GM18502 (cell line): ENCODE results near the gene ITCH.
A peak's percentile ranks its signal among the peaks of the same experiment; 100 is the strongest.
"Not testable (repeated sequence)": the region's sequence is repeated elsewhere in the genome, so short reads cannot be mapped to it uniquely, and the experiment has no call there.

Experiments used
- ATAC-seq: cut with Tn5 transposase; IDR thresholded peaks from one replicate; pipeline ENCODE4 v1.9.1; 2021; ENCODE audit warnings: mild to moderate bottlenecking; ENCODE audit not compliant: unreplicated experiment, poor library complexity

ITCH gene

GRCh38 chr20:34375977-34376430, 12.9 kb downstream of the ITCH start:
- no peak for ATAC-seq

DNA sequence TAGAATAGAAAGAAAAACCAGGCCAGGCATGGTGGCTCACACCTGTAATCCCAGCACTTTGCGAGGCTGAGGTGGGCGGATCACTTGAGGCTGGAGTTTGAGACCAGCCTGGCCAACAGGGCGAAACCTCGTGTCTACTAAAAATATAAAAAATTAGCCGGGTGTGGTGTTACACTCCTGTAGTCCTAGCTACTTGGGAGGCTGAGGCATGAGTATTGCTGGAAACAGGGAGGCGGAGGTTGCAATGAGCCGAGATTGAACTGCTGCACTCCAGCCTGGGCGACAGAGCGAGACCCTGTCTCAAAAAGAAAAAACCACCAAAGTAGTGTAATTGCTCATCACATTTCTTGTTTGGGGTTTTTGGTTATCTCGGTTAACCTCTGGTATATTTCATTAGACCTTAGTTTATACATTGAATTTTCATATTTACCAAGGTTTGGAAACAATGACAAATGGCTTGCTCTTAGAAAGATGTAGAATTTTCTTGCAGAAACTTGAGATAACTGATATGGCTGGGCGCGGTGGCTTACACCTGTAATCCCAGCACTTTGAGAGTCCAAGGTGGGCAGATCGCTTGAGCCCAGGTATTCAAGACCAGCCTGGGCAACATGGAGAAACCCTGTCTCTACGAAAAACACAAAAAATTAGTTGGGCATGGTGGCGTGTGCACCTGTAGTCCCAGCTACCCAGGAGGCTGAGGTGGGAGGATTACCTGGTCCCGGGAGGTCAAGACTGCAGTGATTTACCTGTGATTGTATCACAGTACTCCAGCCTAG, 14.2 kb downstream of the ITCH start:
- ATAC-seq = peak; percentile 76

DNA sequence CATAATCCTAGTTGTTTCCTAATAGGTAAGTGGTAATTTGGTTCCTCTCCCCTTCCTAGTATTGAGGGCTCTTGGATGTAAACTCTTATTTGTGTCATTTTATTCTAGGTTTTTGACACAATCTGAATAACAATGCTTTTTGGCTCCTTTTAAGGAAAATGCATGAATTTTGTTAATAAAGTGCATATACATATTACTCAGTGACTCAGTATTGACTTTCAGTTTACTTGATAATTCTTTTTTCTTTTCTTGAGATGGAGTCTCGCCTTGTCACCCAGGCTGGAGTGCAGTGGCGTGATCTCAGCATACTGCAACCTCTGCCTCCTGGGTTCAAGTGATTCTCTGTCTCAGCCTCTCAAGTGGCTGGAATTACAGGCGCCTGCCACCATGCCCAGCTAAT, 19.1 kb downstream of the ITCH start:
- ATAC-seq = no peak

DNA sequence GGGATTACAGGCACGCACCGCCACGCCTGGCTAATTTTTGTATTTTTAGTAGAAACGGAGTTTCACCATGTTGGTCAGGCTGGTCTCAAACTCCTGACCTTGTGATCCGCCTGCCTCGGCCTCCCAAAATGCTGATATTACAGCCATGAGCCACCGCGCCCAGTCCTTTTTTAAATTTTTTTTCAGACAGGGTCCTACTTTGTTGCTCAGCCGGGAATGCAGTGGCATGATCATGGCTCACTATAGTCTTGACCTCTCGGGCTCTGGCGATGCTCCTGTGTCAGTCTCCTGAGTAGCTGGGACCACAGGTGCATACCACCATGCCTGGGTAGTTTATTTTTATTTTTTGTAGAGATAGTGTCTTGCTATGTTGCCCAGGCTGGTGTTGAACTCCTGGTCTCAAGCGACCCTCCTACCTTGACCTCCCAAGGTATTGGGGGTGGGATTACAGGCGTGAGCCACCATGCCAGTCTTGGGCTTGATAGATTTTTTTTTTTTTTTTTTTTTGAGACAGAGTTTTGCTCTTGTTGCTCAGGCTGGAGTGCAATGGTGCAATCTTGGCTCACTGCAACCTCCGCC, 19.9 kb downstream of the ITCH start:
- not testable (repeated sequence) for ATAC-seq

DNA sequence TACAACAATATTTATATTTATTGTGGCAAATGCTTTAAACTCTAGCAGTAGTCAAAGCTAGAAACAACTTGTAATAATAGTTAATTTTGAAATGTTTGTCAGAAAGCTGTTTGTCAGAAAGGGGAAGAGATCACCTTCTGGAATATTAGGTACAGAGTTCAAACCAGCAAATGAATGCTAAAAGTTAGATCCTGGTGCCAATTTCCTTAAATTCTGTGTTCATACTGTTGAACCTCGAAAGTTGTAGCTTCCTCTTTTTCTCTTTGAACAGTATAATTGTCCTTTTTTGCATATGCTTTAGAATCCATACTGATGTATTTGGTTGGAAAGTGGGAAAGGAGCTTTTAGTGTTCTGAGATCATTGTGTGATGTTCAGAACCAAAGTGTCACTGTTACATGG, 22.4 kb downstream of the ITCH start:
- no peak for ATAC-seq

GRCh38 chr20:34388000-34388399, 24.9 kb downstream of the ITCH start:
- ATAC-seq = no peak

DNA sequence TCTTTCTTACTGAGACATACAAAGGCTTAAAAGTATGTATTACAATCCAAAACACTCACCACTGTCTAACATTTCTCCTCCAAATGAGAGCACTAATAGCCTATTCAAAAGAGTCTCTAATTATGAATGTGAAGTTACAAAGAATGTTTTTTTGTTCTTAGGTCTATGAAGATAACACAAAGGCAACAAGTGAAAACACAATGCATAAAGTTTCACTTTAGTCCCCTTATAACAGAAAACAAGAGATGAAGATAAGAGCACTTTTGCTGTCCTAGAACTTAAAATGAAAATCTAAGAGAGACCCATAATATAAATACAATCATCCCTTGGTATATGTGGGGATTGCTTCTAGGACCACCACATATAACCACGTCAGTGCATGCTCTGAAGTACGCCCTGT, 25.6 kb downstream of the ITCH start:
- ATAC-seq = no peak

GRCh38 chr20:34389206-34389953, 26.3 kb downstream of the ITCH start:
- ATAC-seq = no peak

DNA sequence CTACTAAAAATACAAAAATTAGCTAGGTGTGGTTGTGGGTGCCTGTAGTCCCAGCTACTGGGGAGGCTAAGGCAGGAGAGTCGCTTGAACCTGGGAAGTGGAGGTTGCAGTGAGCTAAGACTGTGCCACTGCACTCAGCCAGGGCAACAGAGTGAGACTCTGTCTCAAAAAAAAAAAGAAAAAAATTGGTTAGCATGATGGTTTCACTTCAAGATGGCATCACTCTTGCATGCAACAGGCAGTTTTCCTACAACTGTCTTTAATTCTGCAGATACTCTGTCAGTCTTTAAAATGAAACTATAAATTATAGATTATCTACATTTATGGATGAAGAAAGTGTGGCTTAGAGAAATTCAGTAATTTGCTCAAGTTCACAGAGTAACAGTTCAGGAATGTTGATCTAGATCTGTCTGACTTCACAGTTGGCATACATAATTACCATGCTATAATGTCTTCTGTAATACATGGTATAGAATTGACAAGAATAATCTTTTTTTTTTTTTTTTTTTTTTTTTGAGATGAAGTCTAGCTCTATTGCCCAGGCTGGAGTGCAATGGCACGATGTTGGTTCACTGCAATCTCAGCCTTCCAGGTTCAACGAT, 27.0 kb downstream of the ITCH start:
- ATAC-seq = no peak

GRCh38 chr20:34396408-34396807, 33.3 kb downstream of the ITCH start:
- no peak for ATAC-seq

GRCh38 chr20:34397096-34397495, 34.0 kb downstream of the ITCH start:
- ATAC-seq = no peak

DNA sequence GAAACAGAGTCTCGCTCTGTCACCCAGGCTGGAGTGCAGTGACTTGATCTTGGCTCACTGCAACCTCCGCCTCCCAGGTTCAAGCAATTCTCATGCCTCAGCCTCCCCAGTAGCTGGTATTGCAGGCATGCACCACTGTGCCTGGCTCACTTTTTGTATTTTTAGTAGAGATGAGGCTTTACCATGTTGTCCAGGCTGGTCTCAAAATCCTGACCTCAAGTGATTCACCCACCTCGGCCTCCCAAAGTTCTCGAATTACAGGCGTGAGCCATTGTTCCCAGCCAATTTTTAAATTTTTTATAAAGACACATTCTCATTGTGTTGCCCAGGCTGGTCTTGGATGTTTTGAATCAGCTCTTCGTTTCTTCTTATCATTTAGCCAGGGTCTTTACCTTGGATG, 37.7 kb downstream of the ITCH start:
- not testable (repeated sequence) for ATAC-seq

- ATAC-seq = no peak
These were observed 38.8 kb downstream of the ITCH start for GRCh38 chr20:34401741-34402455.

DNA sequence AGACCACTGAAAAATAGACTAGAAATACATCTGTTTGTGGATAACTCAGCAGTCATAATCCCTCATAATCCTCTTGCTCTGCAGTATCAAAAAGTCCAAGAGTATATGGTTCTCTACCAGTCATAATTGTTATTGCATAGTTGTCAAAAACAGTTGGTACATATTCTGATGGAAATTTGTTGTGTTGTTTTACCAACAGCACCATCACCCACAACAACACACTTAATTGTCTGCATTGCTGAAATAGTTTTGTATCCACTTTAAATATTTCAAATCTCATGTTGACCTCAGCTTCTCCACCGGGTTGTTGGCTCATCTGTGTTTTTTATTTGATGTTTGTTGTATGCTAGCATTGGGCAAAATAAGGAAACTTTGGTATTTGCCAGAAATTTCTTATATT, 39.4 kb downstream of the ITCH start:
- no peak for ATAC-seq

DNA sequence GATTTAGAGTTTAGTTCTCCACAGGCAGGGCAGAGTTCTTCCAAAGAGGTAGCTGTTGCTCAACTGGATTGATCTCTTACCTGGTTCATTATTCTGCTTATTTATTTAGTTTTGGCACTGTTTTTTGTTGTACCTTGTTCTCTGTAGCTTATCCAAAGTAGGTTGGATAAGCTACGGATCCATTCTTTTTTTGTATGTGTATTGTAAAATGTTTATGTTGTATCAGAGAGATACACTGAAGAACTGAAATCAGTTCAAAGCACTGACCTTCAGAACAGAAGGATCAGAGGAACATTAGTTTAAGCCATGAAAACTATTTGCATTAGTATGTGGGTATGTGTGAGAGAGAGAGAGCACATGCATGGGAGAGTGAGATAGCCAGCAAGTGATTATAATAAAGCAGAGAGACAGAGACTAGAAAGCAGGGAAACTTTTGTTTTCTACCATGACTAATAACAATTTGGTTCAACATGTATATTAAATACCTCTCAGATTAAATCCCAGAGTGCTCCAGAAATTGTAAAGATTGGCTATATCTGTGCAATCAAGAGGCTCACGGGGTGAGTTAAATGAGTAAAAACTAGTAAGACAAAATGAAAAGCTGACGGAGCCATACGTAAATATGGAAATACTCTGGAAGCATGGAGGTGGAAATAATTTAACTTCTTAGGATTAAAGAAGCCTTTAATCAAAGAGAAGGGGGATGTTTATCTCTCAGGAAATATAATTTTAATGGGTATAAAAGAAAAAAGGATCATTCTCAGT, 40.2 kb downstream of the ITCH start:
- ATAC-seq = no peak

GRCh38 chr20:34403908-34404307, 40.8 kb downstream of the ITCH start:
- peak; percentile 46 for ATAC-seq

DNA sequence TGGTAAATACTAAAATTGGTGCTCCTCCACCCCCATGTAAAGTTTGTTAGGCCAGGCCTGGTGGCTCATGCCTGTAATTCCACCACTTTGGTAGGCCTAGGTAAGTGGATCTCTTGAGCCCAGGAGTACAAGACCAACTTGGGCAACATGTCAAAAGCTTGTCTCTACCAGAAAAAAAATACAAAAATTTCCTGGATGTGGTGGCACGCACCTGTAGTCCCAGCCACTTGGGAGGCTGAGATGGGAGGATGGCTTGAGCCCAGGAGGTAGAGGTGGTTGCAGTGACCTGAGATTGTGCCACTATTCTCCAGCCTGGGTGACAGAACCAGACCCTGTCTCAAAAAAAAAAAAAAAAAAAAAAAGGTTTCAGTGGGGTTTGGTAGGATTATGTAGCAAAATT, 41.7 kb downstream of the ITCH start:
- no peak for ATAC-seq

GRCh38 chr20:34405247-34405651, 42.2 kb downstream of the ITCH start:
- ATAC-seq = not testable (repeated sequence)

DNA sequence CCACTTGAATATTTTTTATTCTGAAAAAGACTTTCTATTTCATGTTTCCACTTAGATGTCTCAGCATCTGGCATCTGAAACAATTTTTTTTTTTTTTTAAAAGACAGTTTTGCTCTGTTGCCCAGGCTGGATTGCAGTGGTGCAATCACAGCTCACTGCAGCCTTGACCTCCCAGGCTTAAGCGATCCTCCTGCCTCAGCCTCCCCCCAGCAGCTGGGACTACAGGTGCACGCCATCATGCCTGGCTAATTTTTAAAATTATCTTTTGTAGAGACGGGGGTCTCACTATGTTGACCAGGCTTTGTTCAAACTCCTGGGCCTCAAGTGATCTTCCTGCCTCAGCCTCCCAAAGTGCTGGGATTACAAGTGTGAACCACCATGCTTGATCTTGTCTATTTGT, 42.9 kb downstream of the ITCH start:
- not testable (repeated sequence) for ATAC-seq
